ENCODE measurements around the gene MUC2. TPM values are rescaled to one million over a fixed set of nuclear protein-coding genes. Genes with fewer than 3 reads are reported as not detected.

MUC2 gene
- polyA plus RNA-seq, 3 donors = 0.03 to 0.21 (median 0.17) TPM

DNA sequence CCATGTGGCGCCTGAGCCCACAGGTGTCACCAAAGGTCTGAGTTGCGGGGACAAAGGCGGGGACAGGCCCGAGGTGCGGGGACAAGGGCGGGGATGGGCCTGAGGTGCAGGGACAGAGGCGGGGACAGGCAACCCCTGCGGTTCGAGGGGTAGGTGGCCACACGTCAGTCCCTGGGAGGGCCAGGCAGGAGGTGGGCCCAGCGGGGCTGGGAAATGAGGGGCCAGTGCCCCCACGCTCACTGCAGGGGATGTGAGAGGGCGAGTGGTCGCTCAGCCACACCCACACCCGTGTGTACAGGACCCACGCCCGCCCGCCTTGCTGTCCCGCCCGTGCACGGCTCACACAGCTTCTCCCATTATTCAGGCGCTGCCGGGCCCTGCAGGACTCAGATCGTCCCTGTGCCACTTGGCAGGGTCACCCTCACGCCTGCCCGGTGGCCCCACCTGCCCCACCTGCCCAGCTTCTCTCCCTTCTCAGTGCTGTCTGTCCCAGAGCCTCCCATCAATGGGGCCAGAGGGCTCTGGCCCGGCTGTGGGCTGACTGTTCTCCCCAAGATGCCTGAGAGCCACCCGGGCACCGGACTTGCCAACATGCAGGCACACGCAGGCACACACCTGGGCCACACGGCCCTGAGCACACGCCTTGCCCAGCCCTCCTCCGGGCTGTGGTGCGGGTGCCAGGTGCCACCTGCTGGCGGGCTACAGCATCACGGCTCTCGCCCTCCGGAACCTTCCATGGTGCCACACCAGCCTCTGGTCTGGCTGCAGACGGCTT, 23.9 kb upstream of the MUC2 start:
- DNase-seq = peak; percentile 66

DNA sequence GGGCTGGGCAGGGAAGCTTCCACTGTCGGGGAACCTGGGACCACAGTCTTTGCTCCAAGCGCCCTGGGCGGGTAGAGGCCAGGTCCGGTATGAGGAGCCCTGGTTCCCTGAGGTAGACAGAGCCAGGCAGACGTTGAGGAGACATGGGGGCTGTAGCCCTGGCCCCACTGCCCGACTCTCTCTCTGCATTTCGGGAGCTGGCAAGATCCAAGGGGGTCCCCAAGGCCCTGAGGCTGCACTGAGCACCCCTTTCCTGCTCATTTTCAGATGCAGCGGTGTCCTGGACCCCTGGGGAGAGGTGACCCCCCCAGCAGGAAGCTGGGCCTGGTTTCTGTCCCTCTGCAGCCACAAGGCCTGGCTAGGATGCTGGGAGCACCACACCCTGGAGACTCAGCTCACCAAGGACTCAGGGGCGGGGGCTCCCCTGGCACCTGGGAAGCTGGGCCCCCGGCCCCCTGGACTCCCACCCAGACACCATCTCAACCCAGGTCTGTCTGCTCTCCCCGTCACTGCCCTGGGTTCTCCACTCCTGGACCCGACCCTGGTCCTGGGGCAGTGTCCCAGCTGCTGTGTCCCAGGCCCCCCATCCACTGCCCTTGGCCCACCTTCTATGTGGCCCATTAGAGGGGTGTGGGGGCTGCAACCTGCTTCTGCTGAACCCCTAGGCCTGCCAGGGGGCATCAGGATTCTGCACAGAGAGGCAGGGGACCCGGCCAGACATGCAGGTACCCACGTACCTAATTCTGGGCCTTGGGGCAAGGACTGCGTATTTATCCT, 23.1 kb upstream of the MUC2 start:
- no peak for DNase-seq

DNA sequence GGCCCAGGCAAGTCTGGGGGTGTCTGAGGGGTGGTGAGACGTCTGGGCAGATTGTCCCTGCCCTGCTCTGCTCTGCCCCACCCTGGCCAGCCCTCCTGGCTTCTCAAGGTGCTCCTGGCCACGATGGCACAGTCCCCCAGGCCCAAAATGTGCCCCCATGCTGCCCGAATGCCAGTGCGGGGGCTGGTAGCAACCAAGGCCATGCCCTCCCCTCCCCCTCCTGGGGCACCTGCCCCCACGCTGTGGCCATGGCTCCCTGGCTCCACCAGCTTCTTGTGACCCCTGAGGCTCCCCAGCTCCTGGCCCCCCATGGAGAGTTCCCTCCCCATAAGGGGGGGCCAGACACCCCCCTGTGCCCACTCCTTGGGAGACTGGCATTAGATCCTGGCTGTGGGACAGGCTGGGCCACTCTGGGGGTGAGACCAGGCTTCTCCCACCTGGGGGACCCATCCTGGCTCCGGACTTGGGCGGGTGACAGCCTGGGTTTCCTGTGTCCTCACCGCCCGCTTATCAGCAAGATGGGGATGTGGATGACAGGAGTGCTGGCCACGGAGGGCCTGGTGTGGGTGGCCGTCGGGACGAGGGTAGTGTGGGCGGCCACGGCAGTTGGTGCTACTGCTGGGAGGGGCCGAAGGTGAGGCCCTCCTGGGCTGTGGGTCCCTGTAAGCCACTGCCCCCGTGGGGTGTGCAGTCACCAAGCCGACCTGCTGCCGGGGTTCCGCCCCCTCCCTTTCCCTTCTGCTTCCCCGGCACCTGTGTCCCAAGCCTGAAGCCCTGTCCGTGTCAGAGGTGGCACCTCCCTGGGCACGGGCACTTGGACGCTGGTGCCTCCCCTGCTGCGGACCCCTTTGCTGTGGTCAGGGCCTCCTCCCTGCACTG, 22.3 kb upstream of the MUC2 start:
- no peak for DNase-seq

DNA sequence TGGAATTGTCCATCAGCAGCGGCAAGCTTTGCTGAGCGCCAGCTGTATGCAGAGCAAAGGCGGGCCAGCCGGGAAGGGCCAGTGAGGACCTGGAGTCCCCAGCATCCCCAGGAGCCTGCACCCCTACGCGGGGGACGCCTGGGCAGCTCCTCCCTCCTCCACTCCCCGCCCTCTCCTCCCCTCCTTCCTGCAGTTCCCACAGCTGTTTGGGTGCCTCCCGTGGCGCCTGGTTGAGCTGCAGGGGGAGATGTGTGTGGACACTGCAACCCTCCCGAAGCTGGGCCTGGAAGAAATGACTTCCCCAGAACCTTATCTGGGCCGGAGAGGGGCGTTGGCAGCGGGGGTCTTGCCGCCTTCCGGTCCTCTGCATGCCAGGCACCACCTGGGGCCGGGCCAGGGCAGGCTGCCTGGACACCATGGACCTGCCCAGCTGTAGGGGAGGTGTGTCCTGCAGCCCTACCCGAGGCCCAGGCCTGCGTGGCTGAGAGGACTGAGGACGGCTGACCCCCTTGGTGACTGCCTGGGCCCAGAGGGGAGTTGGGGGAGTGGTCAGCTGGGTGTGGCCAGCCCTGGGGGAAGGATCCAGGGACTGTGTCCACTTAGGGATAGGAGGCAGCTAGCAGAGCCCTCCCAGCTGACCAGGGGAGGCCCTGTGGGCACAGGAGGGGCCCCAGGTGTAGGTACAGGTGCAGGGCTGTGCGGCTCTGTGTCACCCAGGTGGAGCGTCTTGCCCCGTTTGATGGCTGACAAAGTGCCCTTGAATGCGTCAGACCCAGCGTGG, 21.4 kb upstream of the MUC2 start:
- DNase-seq = no peak

DNA sequence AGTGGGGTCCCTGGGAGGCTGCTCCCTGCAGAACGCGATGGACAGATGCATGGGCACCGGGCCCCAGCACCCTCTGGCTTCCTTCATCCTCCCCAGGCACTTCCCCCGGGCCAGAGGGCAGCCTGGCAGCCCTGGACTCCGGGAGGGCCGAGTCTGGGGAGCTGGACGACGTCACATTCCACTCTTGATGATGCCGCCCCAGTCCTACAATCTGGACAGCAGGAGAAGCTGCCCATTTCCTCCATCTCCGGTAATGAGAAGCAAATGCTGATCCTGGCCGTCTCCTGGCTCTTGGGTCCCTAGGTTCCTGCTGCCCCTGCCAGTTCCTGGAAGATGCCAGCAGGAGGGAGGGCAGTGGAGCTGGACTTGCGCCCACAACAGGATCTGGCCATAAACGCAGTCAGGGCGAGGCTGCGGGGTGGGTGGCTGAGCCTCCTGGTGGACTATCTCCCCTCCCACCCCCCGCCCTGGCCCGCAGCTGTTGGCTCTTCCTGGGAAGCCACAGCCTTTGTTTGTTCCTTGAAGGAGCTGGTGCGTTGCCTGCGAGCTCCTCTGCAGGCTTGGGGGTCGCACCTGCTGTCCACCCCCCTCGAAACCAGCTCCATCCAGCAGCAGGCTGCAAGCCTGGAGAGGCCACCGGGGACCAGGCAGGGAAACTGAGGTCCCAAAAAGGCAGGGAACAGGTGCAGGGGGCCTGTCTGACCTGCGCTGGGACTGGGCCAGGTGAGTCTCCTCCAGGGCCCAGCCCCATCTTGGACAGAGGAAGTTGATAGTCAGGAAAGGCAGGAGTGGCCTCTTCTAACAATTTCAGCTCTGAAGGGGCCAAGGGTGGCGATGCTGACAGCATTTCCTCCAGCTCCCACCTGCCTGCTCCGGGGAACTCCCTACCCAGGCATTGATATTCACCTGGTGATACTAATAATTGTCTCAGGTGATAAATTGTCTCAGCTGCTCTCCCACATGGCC, 20.2 kb upstream of the MUC2 start:
- DNase-seq = no peak

DNA sequence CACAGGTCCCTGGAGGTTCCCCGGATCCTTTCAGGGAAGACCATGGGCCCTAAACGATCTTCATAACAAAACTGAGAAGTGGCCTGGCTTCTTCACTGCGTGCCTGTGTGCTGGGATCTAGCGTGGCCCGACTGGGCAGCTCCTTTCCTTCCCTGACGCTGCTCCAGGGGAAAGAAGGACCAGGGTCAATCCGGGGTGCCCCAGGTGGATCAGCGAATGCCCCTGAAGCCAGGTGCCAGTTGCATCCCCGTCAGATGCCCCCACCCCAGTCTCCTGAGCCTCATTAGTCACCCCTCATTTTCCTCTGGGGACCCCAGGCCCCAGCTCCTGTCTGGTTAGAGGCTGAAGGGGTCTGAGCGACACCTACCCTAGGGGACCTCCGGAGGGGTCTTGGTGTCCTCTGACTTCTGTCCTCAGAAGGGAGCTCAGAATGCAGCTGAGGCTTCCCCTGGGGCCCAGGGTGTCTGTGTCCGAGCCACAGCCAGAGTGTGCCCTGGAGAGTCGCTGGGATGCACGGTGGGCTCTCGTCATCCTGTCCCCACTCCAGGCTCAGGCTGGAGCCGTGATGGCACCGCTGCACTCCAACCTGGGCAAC, 19.5 kb upstream of the MUC2 start:
- no peak for DNase-seq

DNA sequence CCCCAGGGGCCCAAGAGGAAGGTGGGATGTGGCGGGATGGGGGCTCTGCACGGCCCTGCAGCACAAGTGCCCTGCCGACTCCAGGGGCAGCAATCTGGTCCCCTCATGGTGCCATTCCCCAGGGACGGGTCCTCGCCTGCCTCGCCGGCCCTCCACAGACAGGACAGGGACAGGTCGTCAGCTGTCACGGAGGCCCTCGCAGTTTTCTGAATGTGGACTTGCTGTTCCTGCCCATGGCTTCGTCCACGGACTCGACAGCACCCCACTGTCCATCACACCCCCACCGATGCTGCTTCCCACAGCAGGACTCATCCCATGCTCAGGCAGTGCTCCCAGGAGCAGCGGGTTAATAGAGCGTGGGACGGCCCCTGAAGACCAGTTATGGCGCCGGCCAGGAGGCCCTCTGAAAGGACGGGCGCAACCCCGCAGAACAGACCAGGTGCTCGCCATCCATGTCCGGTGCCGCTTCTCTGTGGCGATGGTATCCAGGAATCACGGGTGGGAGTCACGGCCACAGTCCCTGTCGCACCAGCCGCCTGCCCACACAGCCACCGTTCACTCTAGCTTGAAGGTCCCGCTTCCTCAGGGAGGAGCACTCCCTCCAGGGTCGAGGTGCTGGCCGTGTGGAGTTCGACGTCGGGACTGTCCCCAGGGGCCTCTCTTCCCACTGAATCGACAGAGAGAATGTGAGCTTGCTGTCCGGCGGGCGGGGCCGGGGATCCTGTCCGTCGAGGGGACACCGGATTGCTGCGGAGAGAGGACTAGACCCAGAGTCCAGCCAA, 18.5 kb upstream of the MUC2 start:
- DNase-seq = no peak

DNA sequence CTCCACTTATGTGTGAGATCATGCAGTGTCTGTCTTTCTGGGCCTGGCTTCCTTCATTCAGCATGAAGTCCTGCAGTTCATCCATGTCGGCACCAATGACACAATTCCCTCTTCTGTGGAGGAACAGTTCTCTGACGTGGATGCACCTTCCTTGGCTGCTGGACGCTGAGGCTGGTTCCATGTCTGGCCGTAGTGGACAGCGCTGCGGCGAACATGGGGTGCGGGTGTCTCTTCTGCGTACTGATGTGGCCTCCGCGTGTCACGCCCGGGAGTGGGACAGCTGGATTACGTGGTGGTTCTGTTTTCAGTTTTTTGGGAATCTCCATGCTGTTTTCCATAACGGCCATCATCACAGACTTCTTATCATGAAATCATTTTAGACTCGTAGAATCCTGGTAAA, 16.9 kb upstream of the MUC2 start:
- no peak for DNase-seq

DNA sequence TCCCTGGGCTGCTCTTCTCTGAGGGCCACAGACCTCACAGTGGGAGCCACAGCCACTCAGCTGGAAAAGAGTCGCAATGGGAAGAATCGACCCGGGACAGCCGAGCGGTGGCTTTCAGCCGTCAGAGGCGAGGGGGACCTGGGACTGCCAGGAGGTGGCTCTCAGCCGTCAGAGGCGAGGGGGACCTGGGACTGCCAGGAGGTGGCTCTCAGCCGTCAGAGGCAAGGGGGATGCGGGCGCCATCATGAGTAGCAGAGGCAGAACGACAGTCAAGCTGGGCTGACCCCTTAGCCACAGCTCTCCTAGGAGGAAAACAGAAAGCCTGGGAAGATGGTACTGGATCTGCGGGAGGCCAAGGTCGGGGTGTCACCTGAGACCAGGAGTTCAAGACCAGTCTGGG, 14.9 kb upstream of the MUC2 start:
- DNase-seq = no peak

DNA sequence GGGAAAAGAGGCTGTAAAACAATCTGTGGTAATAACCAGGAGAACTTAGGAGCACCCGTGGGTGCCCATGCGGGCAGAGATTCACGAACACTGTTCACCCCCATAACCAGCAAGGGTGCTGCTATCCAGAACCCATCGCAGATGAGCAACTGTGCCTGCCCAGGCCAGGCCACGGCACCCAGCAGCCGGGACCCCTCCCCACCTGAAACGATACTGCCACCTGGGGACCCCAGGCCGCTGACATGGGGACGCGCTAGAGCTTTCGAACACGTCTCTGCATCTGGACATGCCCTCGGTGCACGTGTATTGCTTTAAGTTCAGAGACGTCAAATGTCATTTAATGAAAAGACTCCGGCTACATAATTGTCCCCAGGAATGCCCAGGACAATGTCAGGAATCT, 14.3 kb upstream of the MUC2 start:
- no peak for DNase-seq

DNA sequence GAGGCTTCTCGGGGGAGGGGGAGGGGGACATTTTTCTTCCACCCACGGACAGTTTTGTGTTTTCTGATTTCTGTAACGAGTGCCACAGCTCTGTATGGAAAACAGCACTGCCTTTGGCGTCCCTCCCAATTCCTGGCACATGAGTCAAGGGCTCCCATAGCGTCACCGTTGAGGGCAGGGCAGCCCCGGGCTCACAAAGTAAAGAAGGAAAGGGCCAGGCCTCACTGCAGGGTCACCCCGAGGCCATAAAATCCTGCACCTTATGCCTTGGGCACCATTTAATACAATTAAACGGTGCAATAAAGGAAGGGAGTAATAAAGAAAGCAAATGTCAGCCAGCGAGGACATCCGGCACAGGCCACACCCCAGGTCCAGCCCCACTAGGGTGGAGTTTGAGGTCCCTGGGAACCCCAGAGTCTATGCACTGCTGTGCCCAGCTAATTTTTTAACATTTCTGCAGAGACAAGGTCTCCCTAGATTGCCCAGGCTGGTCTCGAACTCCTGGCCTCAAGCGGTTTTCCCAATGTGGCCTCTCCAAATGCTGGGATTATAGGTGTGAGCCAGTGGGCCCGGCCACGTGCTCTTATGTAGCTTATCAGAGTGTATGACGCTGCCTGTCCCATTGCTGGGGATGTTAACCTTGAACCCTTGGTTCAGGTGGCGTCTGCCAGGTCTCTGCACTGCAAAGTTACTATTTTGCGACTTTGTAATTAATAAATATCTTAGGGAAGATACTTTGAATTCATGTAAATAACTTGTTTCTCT, 13.6 kb upstream of the MUC2 start:
- DNase-seq = no peak

DNA sequence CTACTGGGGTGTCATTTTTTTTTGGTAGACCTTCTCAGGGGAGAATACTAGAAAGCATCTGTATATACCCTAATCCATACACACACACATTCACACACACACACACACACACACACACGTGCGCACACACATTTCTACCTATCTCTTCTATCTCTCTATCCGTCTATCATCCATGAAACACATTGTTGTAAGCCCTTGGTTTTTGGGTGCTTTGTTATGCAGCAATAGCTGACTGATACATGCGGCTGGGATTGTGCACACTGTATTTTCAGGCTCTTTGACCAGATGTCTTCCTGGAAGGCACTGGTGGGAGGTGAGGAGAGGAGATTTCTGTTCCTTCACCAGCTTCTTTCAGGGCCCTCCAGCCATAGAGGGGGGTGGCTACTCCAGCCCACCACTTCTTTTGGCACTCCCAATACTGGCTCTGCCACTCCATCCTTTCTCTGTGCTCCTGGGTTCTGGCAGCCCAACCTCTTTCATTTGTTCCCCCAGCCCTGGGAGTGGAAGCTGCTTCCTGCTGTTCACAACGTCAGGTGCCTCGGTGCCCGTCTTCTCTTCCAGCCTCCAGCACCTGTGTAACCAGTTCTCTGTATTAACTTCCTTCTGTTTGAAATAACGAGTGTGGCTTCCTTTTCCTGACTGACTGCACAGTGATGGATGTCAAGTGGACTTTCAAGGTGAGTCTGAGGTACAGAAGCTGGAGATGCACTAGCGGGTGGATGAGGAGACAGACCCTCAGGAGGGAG, 12.4 kb upstream of the MUC2 start:
- no peak for DNase-seq

DNA sequence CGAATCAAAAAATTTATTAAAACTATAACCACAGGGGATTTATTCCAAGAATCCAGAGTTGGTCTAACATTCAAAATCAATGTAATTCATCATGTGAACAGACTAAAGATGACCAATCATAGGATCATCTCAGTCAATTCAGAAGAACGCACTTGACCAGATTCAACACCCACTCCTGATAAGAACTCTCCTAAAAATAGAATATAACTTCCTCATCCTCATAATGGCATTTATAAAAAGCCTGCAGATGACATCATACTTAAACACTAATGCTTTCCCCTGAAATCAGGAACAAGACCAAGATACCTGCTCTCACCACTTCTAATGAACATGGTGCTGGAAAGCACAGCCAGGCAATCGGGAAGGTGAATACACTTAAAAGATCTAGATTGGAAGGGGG, 10.5 kb upstream of the MUC2 start:
- DNase-seq = no peak

DNA sequence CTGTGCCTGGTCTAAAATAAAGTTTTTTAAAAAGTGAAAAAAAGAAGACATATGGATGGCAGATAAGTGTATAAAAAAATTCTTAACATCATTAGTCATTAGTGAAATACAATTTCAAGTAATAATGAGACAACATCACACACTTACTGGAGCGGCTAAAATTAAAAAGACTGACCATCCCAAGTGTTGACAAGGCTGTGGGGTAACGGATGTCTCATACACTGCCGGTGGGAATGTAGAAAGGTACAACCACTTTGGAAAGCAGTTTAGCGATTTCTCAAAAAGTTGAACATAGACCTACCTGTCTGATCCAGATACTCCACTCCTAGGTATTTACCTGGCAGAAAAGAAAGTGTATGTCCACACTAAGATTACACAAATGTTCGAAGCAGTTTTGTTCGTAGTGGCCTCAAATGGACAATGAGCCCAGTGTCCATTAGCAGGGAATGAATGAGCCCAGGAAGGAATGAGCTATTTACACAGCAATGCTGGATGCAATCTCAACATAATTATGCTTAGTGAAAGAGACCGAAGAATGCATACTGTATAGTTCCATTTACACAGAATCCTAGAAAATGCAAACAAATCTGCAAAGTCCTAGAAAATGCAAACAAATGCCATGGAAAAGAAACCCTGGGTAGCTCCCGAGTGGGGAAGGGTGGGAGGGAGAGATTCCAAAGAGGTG, 6.7 kb upstream of the MUC2 start:
- DNase-seq = no peak

DNA sequence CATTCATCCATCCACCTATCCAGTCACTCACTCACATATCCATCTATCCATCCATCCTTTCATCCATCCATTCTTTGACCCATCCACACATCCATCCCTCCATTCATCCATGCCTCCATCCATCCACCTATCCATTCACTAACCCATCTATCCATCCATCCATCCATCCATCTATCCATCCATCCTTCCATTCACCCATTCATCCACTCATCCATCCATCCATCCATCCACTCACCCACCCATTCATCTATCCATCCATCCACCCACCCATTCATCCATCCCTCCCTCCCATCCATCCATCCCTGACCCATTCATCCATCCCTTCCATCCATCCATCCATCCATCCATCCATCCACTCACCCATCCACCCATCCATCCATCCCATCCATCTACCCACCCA, 4.9 kb upstream of the MUC2 start:
- DNase-seq = no peak

DNA sequence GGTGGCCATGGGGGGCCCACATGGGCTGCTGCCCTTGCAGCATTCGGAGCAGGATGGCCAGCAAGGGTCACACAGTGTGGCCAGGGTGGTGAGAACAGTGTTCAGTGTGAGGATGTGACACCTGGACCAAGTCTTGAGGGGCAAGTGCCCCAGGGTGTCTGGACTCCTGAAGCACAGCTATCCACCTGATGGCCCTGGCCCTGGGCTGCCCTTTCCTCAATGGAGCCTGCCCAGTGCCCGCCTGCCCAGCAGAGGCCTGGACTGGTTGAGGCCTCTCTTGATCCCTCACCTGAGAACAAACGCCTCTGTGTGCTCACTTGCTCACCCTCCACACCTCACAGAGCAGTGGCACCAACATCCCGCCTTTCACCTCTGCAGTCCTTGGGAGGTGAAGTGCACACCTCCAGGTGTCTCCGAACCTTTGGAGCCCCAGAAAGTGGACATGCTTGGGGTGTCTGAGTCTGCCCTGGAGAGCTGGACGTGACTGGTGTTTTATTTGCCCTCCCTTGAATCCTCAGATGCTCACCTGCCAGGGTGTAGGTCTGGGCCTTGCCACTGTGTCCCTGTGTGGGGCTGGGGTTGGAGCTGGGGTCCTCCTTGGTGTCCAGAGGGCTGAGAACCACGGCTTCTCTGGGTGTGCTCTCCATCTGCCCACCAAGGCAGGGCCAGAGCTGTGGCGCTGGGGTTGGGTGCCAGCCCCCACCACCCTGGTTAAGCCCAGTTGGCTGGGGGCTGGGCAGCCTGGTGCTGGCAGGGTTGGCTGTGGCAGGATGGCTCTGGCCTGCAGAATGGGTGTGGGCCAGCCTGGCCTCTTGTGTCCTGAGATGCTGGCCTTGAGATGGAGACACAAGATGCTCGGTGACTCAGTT, 3.8 kb upstream of the MUC2 start:
- DNase-seq = no peak
